ENCODE data around the gene TTYH2. TPM values are rescaled to one million over a fixed set of nuclear protein-coding genes. Genes with fewer than 3 reads are reported as not detected.

TTYH2 gene
- total RNA-seq, 2 experiments from 2014 or later, result 3.1 to 3.8 TPM

- POLR2A ChIA-PET, result interaction anchor here (0.5 to 0.7 kb wide), 2 partner anchors 12 to 1957 kb away, joined by 3 to 4 read pairs; no protein-coding TSS in a partner anchor
- intact Hi-C loops (cut with micrococcal nuclease; ENCODE audit: unreplicated experiment), result no loop called here
- H3K27ac ChIP-seq (ENCODE audit: low read depth, low read length, poor library complexity, severe bottlenecking), result no peak overlapping the region
- no TSS peak for BruUV-seq (replicated peaks)
- H4K20me1 ChIP-seq (ENCODE audit: insufficient read depth, low read length), result no peaks in the 10 kb centered on the region
- H3K4me1 ChIP-seq (ENCODE audit: insufficient read depth, low read length, poor library complexity, severe bottlenecking), result no peaks in the 10 kb centered on the region
- H3K36me3 ChIP-seq (ENCODE audit: insufficient read depth, low read length), result no peaks in the 10 kb centered on the region
- no peak overlapping the region for H2AFZ ChIP-seq (ENCODE audit: low read length)
- no peak for TF ChIP-seq EZH2phosphoT487 (IDR thresholded peaks at IDR 0.05; ENCODE audit: borderline replicate concordance, low read depth, low read length)
- TF ChIP-seq, protein P1, sequence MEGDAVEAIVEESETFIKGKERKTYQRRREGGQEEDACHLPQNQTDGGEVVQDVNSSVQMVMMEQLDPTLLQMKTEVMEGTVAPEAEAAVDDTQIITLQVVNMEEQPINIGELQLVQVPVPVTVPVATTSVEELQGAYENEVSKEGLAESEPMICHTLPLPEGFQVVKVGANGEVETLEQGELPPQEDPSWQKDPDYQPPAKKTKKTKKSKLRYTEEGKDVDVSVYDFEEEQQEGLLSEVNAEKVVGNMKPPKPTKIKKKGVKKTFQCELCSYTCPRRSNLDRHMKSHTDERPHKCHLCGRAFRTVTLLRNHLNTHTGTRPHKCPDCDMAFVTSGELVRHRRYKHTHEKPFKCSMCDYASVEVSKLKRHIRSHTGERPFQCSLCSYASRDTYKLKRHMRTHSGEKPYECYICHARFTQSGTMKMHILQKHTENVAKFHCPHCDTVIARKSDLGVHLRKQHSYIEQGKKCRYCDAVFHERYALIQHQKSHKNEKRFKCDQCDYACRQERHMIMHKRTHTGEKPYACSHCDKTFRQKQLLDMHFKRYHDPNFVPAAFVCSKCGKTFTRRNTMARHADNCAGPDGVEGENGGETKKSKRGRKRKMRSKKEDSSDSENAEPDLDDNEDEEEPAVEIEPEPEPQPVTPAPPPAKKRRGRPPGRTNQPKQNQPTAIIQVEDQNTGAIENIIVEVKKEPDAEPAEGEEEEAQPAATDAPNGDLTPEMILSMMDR (conservative IDR thresholded peaks at IDR 0.05; ENCODE audit: low read length), result no peak
- DNase-seq (ENCODE audit: low spot score), result no peak
- no peaks in the 10 kb centered on the region for H3K9me2 ChIP-seq (ENCODE audit: insufficient read depth, low read length)
- CTCF ChIA-PET (ENCODE audit: unreplicated experiment), result interaction anchor here (0.6 kb wide), 1 partner anchor 54 kb away, joined by 3 read pairs; no protein-coding TSS in a partner anchor
- no peak overlapping the region for H3K4me2 ChIP-seq (ENCODE audit: low read length)
- H3K9me3 ChIP-seq (ENCODE audit: low read length), result no peaks in the 10 kb centered on the region
- H3K79me2 ChIP-seq (ENCODE audit: insufficient read depth, low read depth, low read length), result no peaks in the 10 kb centered on the region
- H3K4me3 ChIP-seq (ENCODE audit: low read depth, low read length, poor library complexity, severe bottlenecking), result no peak overlapping the region
Observed at GRCh38 chr17:74303305-74303704, 89.9 kb downstream of the TTYH2 start.

DNA sequence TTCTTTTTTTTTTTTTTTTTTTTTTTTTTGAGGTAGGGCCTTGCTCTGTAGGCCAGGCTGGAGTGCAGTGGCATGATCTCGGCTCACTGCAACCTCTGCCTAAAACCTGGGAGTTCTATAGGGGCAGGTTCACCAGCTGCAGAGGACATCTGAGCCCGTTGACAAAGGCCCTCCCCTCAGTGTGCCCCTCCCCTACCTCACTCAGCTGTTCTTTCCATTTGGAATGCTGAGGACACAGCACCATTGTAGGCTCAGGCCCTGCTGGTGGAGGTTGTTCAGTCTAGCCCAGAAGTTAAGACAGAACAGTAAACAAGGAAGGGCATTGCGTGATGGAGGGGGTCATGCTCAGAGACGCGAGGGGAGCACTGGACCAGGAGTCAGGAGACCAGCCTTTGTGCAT lies 90.8 kb downstream of the TTYH2 start:
- POLR2A ChIA-PET, result interaction anchor here (0.5 to 0.7 kb wide), 3 partner anchors 12 to 135 kb away, joined by 3 to 4 read pairs (median 3); no protein-coding TSS in a partner anchor
- Histone ChIP-seq H3K9me2 (ENCODE audit: insufficient read depth, low read length) (no peaks in the 10 kb centered on the region), H3K36me3 (ENCODE audit: insufficient read depth, low read length) (no peaks in the 10 kb centered on the region), H3K4me3 (ENCODE audit: low read depth, low read length, poor library complexity, severe bottlenecking) (no peak overlapping the region), H3K9me3 (ENCODE audit: low read length) (no peaks in the 10 kb centered on the region), H2AFZ (ENCODE audit: low read length) (no peak overlapping the region), H3K79me2 (ENCODE audit: insufficient read depth, low read depth, low read length) (no peaks in the 10 kb centered on the region), H3K4me2 (ENCODE audit: low read length) (no peak overlapping the region), H3K27ac (ENCODE audit: low read depth, low read length, poor library complexity, severe bottlenecking) (no peak overlapping the region), H3K4me1 (ENCODE audit: insufficient read depth, low read length, poor library complexity, severe bottlenecking) (no peaks in the 10 kb centered on the region), H4K20me1 (ENCODE audit: insufficient read depth, low read length) (no peaks in the 10 kb centered on the region)
- intact Hi-C loops (cut with micrococcal nuclease; ENCODE audit: unreplicated experiment), result no loop called here
- CTCF ChIA-PET (ENCODE audit: unreplicated experiment), result no interaction called here
- DNase-seq (ENCODE audit: low spot score), result no peak
- no peak for TF ChIP-seq EZH2phosphoT487 (IDR thresholded peaks at IDR 0.05; ENCODE audit: borderline replicate concordance, low read depth, low read length)
- TF ChIP-seq, protein P1 (conservative IDR thresholded peaks at IDR 0.05; ENCODE audit: low read length), result no peak
- no TSS peak for BruUV-seq (replicated peaks)

GRCh38 chr17:74305865-74306654 lies 92.7 kb downstream of the TTYH2 start:
- H3K79me2 ChIP-seq (ENCODE audit: insufficient read depth, low read depth, low read length), result no peaks in the 10 kb centered on the region
- TF ChIP-seq, protein P1 (conservative IDR thresholded peaks at IDR 0.05; ENCODE audit: low read length), result 0 out of 2 replicates have a peak, but pooled peaks have one; percentile 27
- TF ChIP-seq EZH2phosphoT487 (IDR thresholded peaks at IDR 0.05; ENCODE audit: borderline replicate concordance, low read depth, low read length), result no peak
- no peak overlapping the region for H3K4me3 ChIP-seq (ENCODE audit: low read depth, low read length, poor library complexity, severe bottlenecking)
- H3K4me1 ChIP-seq (ENCODE audit: insufficient read depth, low read length, poor library complexity, severe bottlenecking), result no peaks in the 10 kb centered on the region
- no peaks in the 10 kb centered on the region for H4K20me1 ChIP-seq (ENCODE audit: insufficient read depth, low read length)
- intact Hi-C loops (cut with micrococcal nuclease; ENCODE audit: unreplicated experiment), result no loop called here
- no peak overlapping the region for H3K4me2 ChIP-seq (ENCODE audit: low read length)
- ChIA-PET CTCF (ENCODE audit: unreplicated experiment) (no interaction called here), POLR2A (interaction anchor here (0.6 to 0.7 kb wide), 2 partner anchors 88 to 401 kb away, joined by 3 read pairs; no protein-coding TSS in a partner anchor)
- no peaks in the 10 kb centered on the region for H3K9me2 ChIP-seq (ENCODE audit: insufficient read depth, low read length)
- H3K27ac ChIP-seq (ENCODE audit: low read depth, low read length, poor library complexity, severe bottlenecking), result no peak overlapping the region
- no peak overlapping the region for H2AFZ ChIP-seq (ENCODE audit: low read length)
- no peaks in the 10 kb centered on the region for H3K36me3 ChIP-seq (ENCODE audit: insufficient read depth, low read length)
- no TSS peak for BruUV-seq (replicated peaks)
- DNase-seq (ENCODE audit: low spot score), result no peak
- no peaks in the 10 kb centered on the region for H3K9me3 ChIP-seq (ENCODE audit: low read length)
